Mesenteric fat pad (tissue), 1 donor: Measurements from ENCODE around the gene UBXN11. TPM values are rescaled to one million over a fixed set of nuclear protein-coding genes. Genes with fewer than 3 reads are reported as not detected.

Experiments
- DNase-seq: peaks from one replicate; pipeline ENCODE4 v3.0.0-alpha.2; 2020; ENCODE audit warnings: low spot score
- long read RNA-seq: library from polyadenylated mRNA; unstranded; transcript quantifications from one replicate; pipeline ENCODE4 v2.0.0, GENCODE V29; 2020
- total RNA-seq: library from RNA; stranded (reverse); fragmentation: NEBNext Ultra II Directional; extraction: Animal tissue kit (Norgen Biotek cat#: 25700); gene quantifications from one replicate; pipeline ENCODE4 v1.2.1, GENCODE V29; 2021
- donor health status: DM: yes; HTN: yes; CAD: no.

The UBXN11 gene
- total RNA-seq, result 22.2 TPM
- long read RNA-seq, transcript UBXN11-202 (14 exons, 1,555 nt), result major isoform, 11 of 125 reads
- long read RNA-seq, transcript UBXN11-213 (14 exons, 2,646 nt), result minor isoform, 10 of 125 reads
- long read RNA-seq, partial matches to known transcripts, result 18 of 125 reads
- long read RNA-seq, other reads (novel, unspliced or antisense), result 81 of 125 reads

GRCh38 chr1:26306290-26307229 lies at the start of gene UBXN11:
Gene UBXN11, minus strand, starts transcription at chr1:26306636. Its CDS starts 3,753 bp downstream, at chr1:26302883.
- DNase-seq, result peak; percentile 94

GRCh38 chr1:26356106-26356505 lies 49.7 kb upstream of the UBXN11 start:
- no peak for DNase-seq

- no peak for DNase-seq
These were observed 48.5 kb upstream of the UBXN11 start for GRCh38 chr1:26354972-26355371.

- no peak for DNase-seq
These were observed 47.8 kb upstream of the UBXN11 start, which contains the start of gene CRYBG2 for GRCh38 chr1:26353976-26354820. Gene CRYBG2, minus strand, starts transcription at chr1:26354130. Its CDS starts 7,473 bp downstream, at chr1:26346657.

GRCh38 chr1:26353210-26353859 lies 46.9 kb upstream of the UBXN11 start:
- DNase-seq, result no peak

- no peak for DNase-seq
These were observed 45.9 kb upstream of the UBXN11 start for GRCh38 chr1:26352338-26352679.

GRCh38 chr1:26351590-26352337 lies 45.3 kb upstream of the UBXN11 start:
- DNase-seq, result no peak

GRCh38 chr1:26350701-26351589 lies 44.5 kb upstream of the UBXN11 start:
- no peak for DNase-seq

GRCh38 chr1:26350343-26350700 lies 43.9 kb upstream of the UBXN11 start:
- DNase-seq, result no peak

- no peak for DNase-seq
These were observed 43.4 kb upstream of the UBXN11 start for GRCh38 chr1:26349877-26350244.

- DNase-seq, result no peak
These were observed 42.9 kb upstream of the UBXN11 start for GRCh38 chr1:26349188-26349876.

- DNase-seq, result no peak
These were observed 40.0 kb upstream of the UBXN11 start for GRCh38 chr1:26346274-26347033.

GRCh38 chr1:26345718-26346117 lies 39.3 kb upstream of the UBXN11 start:
- no peak for DNase-seq

- DNase-seq, result no peak
These were observed 37.9 kb upstream of the UBXN11 start for GRCh38 chr1:26344147-26344920.

- no peak for DNase-seq
These were observed 33.6 kb upstream of the UBXN11 start for GRCh38 chr1:26340047-26340481.

GRCh38 chr1:26338670-26339069 lies 32.2 kb upstream of the UBXN11 start:
- no peak for DNase-seq

GRCh38 chr1:26337625-26338024 lies 31.2 kb upstream of the UBXN11 start:
- DNase-seq, result no peak
